ENCODE data around the gene PLIN5. TPM values are rescaled to one million over a fixed set of nuclear protein-coding genes. Genes with fewer than 3 reads are reported as not detected.

PLIN5 gene
- total and polyA plus RNA-seq, 4 experiments from 2014 or later, result 0.28 to 2.2 (median 1.4) TPM; not detected in 1

DNA sequence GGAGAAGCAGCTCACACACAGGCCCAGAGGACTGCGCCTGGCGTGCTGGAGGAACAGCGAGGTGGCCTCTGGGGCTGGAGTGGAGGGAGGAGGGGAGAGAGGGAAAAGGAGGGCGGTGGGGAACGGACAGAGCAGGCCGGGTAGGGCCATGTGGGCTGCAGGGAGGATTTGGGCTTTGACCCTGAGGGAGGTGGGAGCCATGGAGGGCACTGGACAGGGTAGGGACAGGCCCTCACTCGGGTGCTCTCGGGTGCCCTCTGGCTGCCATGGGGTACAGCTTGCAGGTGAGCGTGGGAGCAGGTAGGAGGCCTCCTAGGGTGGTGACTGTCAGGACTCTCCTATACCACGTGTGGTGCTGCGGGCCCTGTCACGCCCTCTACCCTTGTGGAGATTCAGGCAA, 39.6 kb downstream of the PLIN5 start:
- no peak overlapping the region for H3K4me3 Mint-ChIP-seq
- POLR2A ChIA-PET (ENCODE audit: partially characterized antibody), result no interaction called here

DNA sequence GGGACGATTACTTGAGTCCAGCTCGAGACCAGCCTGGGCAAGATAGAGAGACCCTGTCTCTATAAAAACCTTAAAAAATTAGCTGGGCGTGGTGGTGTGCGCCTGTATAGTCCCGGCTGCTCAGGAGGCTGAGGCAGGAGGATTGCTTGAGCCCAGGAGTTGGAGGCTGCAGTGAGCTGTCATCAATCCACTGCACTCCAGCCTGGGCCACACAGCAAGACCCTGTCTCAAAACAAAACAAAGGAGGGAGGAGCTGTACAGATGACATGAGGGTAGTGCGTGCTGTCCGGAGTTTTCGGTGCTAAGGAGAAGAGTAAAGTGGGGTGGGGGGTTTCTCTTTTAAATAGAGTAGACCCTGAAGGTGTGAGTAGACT, 40.3 kb downstream of the PLIN5 start:
- Mint-ChIP-seq H3K4me1 (no peaks in the 10 kb centered on the region), H3K27ac (no peak overlapping the region), H3K4me3 (no peak overlapping the region), H3K9me3 (no peaks in the 10 kb centered on the region), H3K36me3 (peaks cover 6 to 24% of the 10 kb centered on the region in 2 donors), H3K27me3 (no peaks in the 10 kb centered on the region)
- H3K27ac ChIP-seq (ENCODE audit: low read depth, low read length), result no peak overlapping the region
- H3K27me3 ChIP-seq (ENCODE audit: insufficient read depth, low read length), result no peaks in the 10 kb centered on the region
- H3K4me1 ChIP-seq (ENCODE audit: insufficient read depth, low read length), result no peaks in the 10 kb centered on the region
- peaks cover 22% of the 10 kb centered on the region for H3K36me3 ChIP-seq (ENCODE audit: insufficient read depth, low read length)
- ChIA-PET POLR2A (ENCODE audit: partially characterized antibody) (no interaction called here), CTCF (ENCODE audit: partially characterized antibody) (interaction anchor here (0.6 kb wide), 1 partner anchor 256 kb away, joined by 3 read pairs; no protein-coding TSS in a partner anchor)
- intact Hi-C loops (cut with micrococcal nuclease), result no loop called here
- no peak overlapping the region for H3K4me3 ChIP-seq (ENCODE audit: low read length in 2 of 2)
- H3K9me3 ChIP-seq (ENCODE audit: control insufficient read depth in 1 of 2, low read length in 2 of 2), result no peaks in the 10 kb centered on the region
- no peak for DNase-seq

More for the DNA sequence above, 39.6 kb downstream of the PLIN5 start:
- Histone ChIP-seq H3K27me3 (ENCODE audit: insufficient read depth, low read length) (no peaks in the 10 kb centered on the region), H3K9me3 (ENCODE audit: control insufficient read depth in 1 of 2, low read length in 2 of 2) (no peaks in the 10 kb centered on the region), H3K4me1 (ENCODE audit: insufficient read depth, low read length) (no peaks in the 10 kb centered on the region), H3K36me3 (ENCODE audit: insufficient read depth, low read length) (peaks cover 22% of the 10 kb centered on the region), H3K4me3 (ENCODE audit: low read length in 2 of 2) (no peak overlapping the region), H3K27ac (ENCODE audit: low read depth, low read length) (no peak overlapping the region)
- Mint-ChIP-seq H3K9me3 (no peaks in the 10 kb centered on the region), H3K27ac (peak overlapping the region in 1 of 7 donors; percentile 29), H3K4me1 (no peaks in the 10 kb centered on the region), H3K27me3 (no peaks in the 10 kb centered on the region), H3K36me3 (peaks cover 3 to 23% of the 10 kb centered on the region in 2 donors)
- no peak for DNase-seq
- intact Hi-C loops (cut with micrococcal nuclease), result no loop called here
- CTCF ChIA-PET (ENCODE audit: partially characterized antibody), result no interaction called here

DNA sequence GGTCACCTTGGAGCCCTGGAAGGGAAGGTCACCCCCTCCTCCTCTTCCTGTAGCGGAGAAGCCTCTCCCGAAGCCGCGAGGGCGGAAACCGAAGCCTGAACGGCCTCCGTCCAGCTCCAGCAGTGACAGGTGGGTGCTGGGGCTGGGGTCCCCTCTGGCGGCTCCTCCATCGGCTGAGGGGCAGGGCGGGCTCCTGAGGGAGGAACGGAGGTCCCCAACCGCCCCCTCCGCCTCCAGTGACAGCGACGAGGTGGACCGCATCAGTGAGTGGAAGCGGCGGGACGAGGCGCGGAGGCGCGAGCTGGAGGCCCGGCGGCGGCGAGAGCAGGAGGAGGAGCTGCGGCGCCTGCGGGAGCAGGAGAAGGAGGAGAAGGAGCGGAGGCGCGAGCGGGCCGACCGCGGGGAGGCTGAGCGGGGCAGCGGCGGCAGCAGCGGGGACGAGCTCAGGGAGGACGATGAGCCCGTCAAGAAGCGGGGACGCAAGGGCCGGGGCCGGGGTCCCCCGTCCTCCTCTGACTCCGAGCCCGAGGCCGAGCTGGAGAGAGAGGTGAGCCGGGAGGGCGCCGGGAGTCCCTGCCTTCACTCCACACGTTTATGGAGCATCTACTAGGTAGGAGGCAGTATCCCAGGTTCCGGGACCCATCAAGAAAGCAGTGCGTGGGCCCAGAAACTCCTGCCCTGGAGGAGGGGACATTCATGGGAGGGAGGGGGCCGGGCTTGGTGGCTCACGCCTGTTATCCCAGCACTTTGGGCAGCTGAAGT, 40.9 kb downstream of the PLIN5 start:
- Mint-ChIP-seq H3K4me1 (no peaks in the 10 kb centered on the region), H3K27me3 (no peaks in the 10 kb centered on the region), H3K4me3 (no peak overlapping the region), H3K9me3 (no peaks in the 10 kb centered on the region), H3K36me3 (peaks cover 5 to 25% of the 10 kb centered on the region in 2 donors), H3K27ac (no peak overlapping the region)
- Histone ChIP-seq H3K27me3 (ENCODE audit: insufficient read depth, low read length) (no peaks in the 10 kb centered on the region), H3K27ac (ENCODE audit: low read depth, low read length) (no peak overlapping the region), H3K4me3 (ENCODE audit: low read length in 2 of 2) (no peak overlapping the region), H3K36me3 (ENCODE audit: insufficient read depth, low read length) (peaks cover 22% of the 10 kb centered on the region), H3K9me3 (ENCODE audit: control insufficient read depth in 1 of 2, low read length in 2 of 2) (no peaks in the 10 kb centered on the region), H3K4me1 (ENCODE audit: insufficient read depth, low read length) (no peaks in the 10 kb centered on the region)
- CTCF ChIA-PET (ENCODE audit: partially characterized antibody), result interaction anchor here (0.6 kb wide), 1 partner anchor 257 kb away, joined by 3 read pairs; no protein-coding TSS in a partner anchor
- DNase-seq, result no peak
- intact Hi-C loops (cut with micrococcal nuclease), result no loop called here
- POLR2A ChIA-PET (ENCODE audit: partially characterized antibody), result no interaction called here

DNA sequence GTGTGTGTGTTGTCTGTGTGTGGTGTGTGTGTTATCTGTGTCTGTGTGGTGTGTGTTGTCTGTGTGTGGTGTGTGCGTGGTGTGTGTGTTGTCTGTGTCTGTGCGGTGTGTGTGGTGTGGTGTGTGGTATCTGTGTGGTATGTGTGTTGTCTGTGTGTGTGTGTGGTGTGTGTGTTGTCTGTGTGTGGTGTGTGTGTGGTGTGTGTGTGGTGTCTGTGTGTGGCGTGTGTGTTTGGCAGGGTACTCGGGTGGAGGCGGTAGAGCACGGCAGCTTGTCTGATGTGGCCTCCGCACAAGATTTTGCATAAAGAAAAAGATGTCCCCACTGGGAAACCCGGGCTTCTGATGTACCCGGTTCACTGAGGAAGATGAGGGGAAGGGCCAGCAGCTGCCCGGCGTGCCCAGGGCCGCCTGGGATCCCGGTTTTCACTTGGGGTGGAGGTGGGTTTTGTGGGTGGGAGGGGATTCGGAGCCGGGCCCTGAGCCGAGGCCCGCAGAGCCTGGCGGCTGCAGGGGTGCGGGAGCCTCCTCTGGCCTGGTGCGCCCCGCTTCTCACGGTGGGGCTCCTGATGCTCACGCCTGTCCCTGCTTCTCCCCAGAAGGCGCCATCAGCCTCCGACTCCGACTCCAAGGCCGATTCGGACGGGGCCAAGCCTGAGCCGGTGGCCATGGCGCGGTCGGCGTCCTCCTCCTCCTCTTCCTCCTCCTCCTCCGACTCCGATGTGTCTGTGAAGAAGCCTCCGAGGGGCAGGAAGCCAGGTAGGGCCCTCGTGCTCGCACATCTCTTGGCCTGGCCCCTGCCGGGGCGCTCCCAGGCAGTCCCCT, 41.7 kb downstream of the PLIN5 start:
- Mint-ChIP-seq H3K4me1 (no peaks in the 10 kb centered on the region), H3K36me3 (peaks cover 8 to 25% of the 10 kb centered on the region in 2 donors), H3K9me3 (no peaks in the 10 kb centered on the region), H3K27ac (no peak overlapping the region), H3K27me3 (no peaks in the 10 kb centered on the region), H3K4me3 (no peak overlapping the region)
- ChIA-PET POLR2A (ENCODE audit: partially characterized antibody) (no interaction called here), CTCF (ENCODE audit: partially characterized antibody) (no interaction called here)
- Histone ChIP-seq H3K27ac (ENCODE audit: low read depth, low read length) (no peak overlapping the region), H3K36me3 (ENCODE audit: insufficient read depth, low read length) (peaks cover 18% of the 10 kb centered on the region), H3K9me3 (ENCODE audit: control insufficient read depth in 1 of 2, low read length in 2 of 2) (no peaks in the 10 kb centered on the region), H3K4me1 (ENCODE audit: insufficient read depth, low read length) (no peaks in the 10 kb centered on the region), H3K27me3 (ENCODE audit: insufficient read depth, low read length) (no peaks in the 10 kb centered on the region), H3K4me3 (ENCODE audit: low read length in 2 of 2) (no peak overlapping the region)
- intact Hi-C loops (cut with micrococcal nuclease), result no loop called here
- no peak for DNase-seq

DNA sequence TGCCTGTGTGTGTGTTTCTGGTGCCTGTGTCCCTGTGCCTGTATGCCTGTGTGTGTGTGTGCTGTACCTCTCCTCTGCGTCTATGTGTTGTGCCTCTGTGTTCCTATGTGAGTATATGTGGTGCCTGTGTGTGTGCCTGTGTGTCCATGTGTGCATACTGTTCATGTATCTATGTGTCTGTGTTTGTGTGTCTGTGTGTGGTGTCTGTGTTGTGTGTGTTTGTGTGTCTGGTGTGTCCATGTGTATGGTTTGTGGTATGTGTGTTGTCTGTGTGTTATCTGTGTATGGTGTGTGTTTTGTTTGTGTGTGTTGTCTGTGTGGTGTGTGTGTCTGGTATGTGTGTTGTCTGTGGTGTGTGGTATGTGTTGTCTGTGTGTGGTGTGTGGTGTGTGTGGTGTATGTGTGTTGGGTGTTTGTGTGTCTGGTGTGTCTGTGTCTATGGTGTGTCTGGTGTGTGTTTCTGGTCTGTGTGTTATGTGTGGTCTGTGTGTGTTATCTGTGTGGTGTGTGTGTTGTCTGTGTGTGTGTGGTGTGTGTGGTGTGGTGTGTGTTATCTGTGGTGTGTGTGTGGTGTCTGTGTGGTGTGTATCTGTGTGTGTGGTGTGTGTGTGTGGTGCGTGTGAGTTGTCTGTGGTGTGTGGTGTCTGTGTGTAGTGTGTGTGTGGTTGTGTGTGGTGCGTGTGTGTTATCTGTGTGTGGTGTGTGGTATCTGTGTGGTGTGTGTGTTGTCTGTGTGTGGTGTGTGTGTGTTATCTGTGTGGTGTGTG, 42.5 kb downstream of the PLIN5 start:
- CTCF ChIA-PET (ENCODE audit: partially characterized antibody), result no interaction called here
- peaks cover 8 to 25% of the 10 kb centered on the region in 2 donors for H3K36me3 Mint-ChIP-seq
- H3K9me3 Mint-ChIP-seq, result no peaks in the 10 kb centered on the region
- no peak overlapping the region for H3K4me3 Mint-ChIP-seq
- Histone ChIP-seq H3K36me3 (ENCODE audit: insufficient read depth, low read length) (peaks cover 16% of the 10 kb centered on the region), H3K27ac (ENCODE audit: low read depth, low read length) (no peak overlapping the region), H3K4me3 (ENCODE audit: low read length in 2 of 2) (no peak overlapping the region), H3K9me3 (ENCODE audit: control insufficient read depth in 1 of 2, low read length in 2 of 2) (no peaks in the 10 kb centered on the region), H3K27me3 (ENCODE audit: insufficient read depth, low read length) (no peaks in the 10 kb centered on the region), H3K4me1 (ENCODE audit: insufficient read depth, low read length) (no peaks in the 10 kb centered on the region)
- intact Hi-C loops (cut with micrococcal nuclease), result no loop called here
- DNase-seq, result no peak
- H3K4me1 Mint-ChIP-seq, result no peaks in the 10 kb centered on the region
- POLR2A ChIA-PET (ENCODE audit: partially characterized antibody), result no interaction called here
- no peak overlapping the region for H3K27ac Mint-ChIP-seq
- no peaks in the 10 kb centered on the region for H3K27me3 Mint-ChIP-seq

DNA sequence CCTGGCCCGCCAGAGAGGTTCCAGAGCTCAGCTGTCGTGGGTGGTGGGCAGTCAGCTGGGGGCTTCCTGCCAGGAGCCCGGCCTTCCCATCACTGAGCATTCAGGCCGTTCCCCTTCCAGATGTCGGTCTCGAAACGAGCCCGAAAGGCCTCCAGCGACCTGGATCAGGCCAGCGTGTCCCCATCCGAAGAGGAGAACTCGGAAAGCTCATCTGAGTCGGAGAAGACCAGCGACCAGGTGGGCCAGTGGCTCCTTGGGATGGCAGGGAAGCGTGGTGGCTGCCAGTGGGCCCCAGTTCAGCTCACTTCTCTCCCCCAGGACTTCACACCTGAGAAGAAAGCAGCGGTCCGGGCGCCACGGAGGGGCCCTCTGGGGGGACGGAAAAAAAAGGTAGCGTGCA, 43.6 kb downstream of the PLIN5 start:
- peaks cover 11 to 29% of the 10 kb centered on the region in 2 donors for H3K36me3 Mint-ChIP-seq
- no peaks in the 10 kb centered on the region for H3K4me1 Mint-ChIP-seq
- Histone ChIP-seq H3K9me3 (ENCODE audit: control insufficient read depth in 1 of 2, low read length in 2 of 2) (no peaks in the 10 kb centered on the region), H3K4me3 (ENCODE audit: low read length in 2 of 2) (no peak overlapping the region), H3K4me1 (ENCODE audit: insufficient read depth, low read length) (no peaks in the 10 kb centered on the region), H3K36me3 (ENCODE audit: insufficient read depth, low read length) (peaks cover 16% of the 10 kb centered on the region), H3K27ac (ENCODE audit: low read depth, low read length) (no peak overlapping the region), H3K27me3 (ENCODE audit: insufficient read depth, low read length) (no peaks in the 10 kb centered on the region)
- no peak overlapping the region for H3K27ac Mint-ChIP-seq
- H3K27me3 Mint-ChIP-seq, result no peaks in the 10 kb centered on the region
- CTCF ChIA-PET (ENCODE audit: partially characterized antibody), result no interaction called here
- POLR2A ChIA-PET (ENCODE audit: partially characterized antibody), result interaction anchor here (1.0 kb wide), 1 partner anchor 18 kb away, joined by 3 read pairs; no protein-coding TSS in a partner anchor
- H3K4me3 Mint-ChIP-seq, result no peak overlapping the region
- intact Hi-C loops (cut with micrococcal nuclease), result no loop called here
- H3K9me3 Mint-ChIP-seq, result no peaks in the 10 kb centered on the region
- DNase-seq, result no peak

DNA sequence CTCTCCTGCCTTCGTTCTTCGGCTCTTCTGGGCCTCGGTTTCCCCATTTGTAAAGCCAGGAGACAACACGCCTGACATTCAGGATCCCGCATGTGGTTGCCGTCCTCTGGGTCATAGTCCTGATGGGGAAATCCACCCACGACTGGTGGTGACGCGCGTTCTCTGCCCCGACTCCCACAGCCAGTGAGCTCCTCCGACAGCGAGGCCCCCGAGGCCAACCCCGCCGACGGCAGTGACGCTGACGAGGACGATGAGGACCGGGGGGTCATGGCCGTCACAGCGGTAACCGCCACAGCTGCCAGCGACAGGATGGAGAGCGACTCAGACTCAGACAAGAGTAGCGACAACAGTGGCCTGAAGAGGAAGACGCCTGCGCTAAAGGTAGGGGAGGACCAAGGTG, 46.5 kb downstream of the PLIN5 start:
- Histone ChIP-seq H3K4me1 (ENCODE audit: insufficient read depth, low read length) (no peaks in the 10 kb centered on the region), H3K9me3 (ENCODE audit: control insufficient read depth in 1 of 2, low read length in 2 of 2) (no peaks in the 10 kb centered on the region), H3K4me3 (ENCODE audit: low read length in 2 of 2) (no peak overlapping the region), H3K27ac (ENCODE audit: low read depth, low read length) (no peak overlapping the region), H3K27me3 (ENCODE audit: insufficient read depth, low read length) (no peaks in the 10 kb centered on the region), H3K36me3 (ENCODE audit: insufficient read depth, low read length) (peaks cover 14% of the 10 kb centered on the region)
- DNase-seq, result no peak
- peaks cover 18 to 26% of the 10 kb centered on the region in 2 donors for H3K36me3 Mint-ChIP-seq
- H3K4me1 Mint-ChIP-seq, result peaks cover 0 to 4% (median 1%) of the 10 kb centered on the region in 4 donors
- H3K27ac Mint-ChIP-seq, result no peak overlapping the region
- intact Hi-C loops (cut with micrococcal nuclease), result no loop called here
- H3K4me3 Mint-ChIP-seq, result no peak overlapping the region
- no peaks in the 10 kb centered on the region for H3K27me3 Mint-ChIP-seq
- CTCF ChIA-PET (ENCODE audit: partially characterized antibody), result no interaction called here
- H3K9me3 Mint-ChIP-seq, result no peaks in the 10 kb centered on the region
- POLR2A ChIA-PET (ENCODE audit: partially characterized antibody), result no interaction called here
